ENCODE results near the gene LMTK2.

LMTK2 gene

GRCh38 chr7:98241674-98242241, 135.1 kb downstream of the LMTK2 start:
- no peak overlapping the region for H3K4me3 ChIP-seq (ENCODE audit: insufficient read length, low read depth)

GRCh38 chr7:98242342-98242741, 135.7 kb downstream of the LMTK2 start:
- H3K9me3 ChIP-seq (ENCODE audit: insufficient read depth, low read length): no peaks in the 10 kb centered on the region
- TF ChIP-seq SUZ12 (IDR thresholded peaks at IDR 0.05; ENCODE audit: extremely low read depth, insufficient read depth, insufficient read length) (no peak), ZNF274 (IDR thresholded peaks at IDR 0.05; ENCODE audit: low read depth, low read length) (no peak), YY1 (IDR thresholded peaks at IDR 0.05; ENCODE audit: insufficient read depth, insufficient read length) (no peak)
- H3K27me3 ChIP-seq (ENCODE audit: insufficient read depth, insufficient read length): no peaks in the 10 kb centered on the region

More at GRCh38 chr7:98241674-98242241, 135.1 kb downstream of the LMTK2 start:
- H3K4me1 ChIP-seq (ENCODE audit: insufficient read depth, insufficient read length): peaks cover 2% of the 10 kb centered on the region
- H3K9ac ChIP-seq (ENCODE audit: insufficient read length, low read depth): peak overlapping the region; percentile 3
- no peak for TF ChIP-seq YY1 (IDR thresholded peaks at IDR 0.05; ENCODE audit: insufficient read depth, insufficient read length)
- no peak for TF ChIP-seq SUZ12 (IDR thresholded peaks at IDR 0.05; ENCODE audit: extremely low read depth, insufficient read depth, insufficient read length)
- no peak for TF ChIP-seq ZNF274 (IDR thresholded peaks at IDR 0.05; ENCODE audit: low read depth, low read length)
- no peaks in the 10 kb centered on the region for H3K9me3 ChIP-seq (ENCODE audit: insufficient read depth, low read length)
- H3K27me3 ChIP-seq (ENCODE audit: insufficient read depth, insufficient read length): no peaks in the 10 kb centered on the region
- H3K36me3 ChIP-seq (ENCODE audit: insufficient read depth, insufficient read length, low read length): peaks cover 17% of the 10 kb centered on the region
- DNase-seq (ENCODE audit: low read depth, low spot score): no peak

GRCh38 chr7:98242934-98243333, 136.3 kb downstream of the LMTK2 start:
- no peak overlapping the region for H3K4me3 ChIP-seq (ENCODE audit: insufficient read length, low read depth)
- H3K36me3 ChIP-seq (ENCODE audit: insufficient read depth, insufficient read length, low read length): peaks cover 16% of the 10 kb centered on the region
- TF ChIP-seq SUZ12 (IDR thresholded peaks at IDR 0.05; ENCODE audit: extremely low read depth, insufficient read depth, insufficient read length) (no peak), ZNF274 (IDR thresholded peaks at IDR 0.05; ENCODE audit: low read depth, low read length) (no peak), YY1 (IDR thresholded peaks at IDR 0.05; ENCODE audit: insufficient read depth, insufficient read length) (no peak)
- no peaks in the 10 kb centered on the region for H3K27me3 ChIP-seq (ENCODE audit: insufficient read depth, insufficient read length)
- no peak for DNase-seq (ENCODE audit: low read depth, low spot score)
- H3K4me1 ChIP-seq (ENCODE audit: insufficient read depth, insufficient read length): peaks cover 2% of the 10 kb centered on the region
- no peaks in the 10 kb centered on the region for H3K9me3 ChIP-seq (ENCODE audit: insufficient read depth, low read length)
- no peak overlapping the region for H3K9ac ChIP-seq (ENCODE audit: insufficient read length, low read depth)

More at GRCh38 chr7:98242342-98242741, 135.7 kb downstream of the LMTK2 start:
- Histone ChIP-seq H3K9ac (ENCODE audit: insufficient read length, low read depth) (peak overlapping the region; percentile 3), H3K4me3 (ENCODE audit: insufficient read length, low read depth) (no peak overlapping the region), H3K36me3 (ENCODE audit: insufficient read depth, insufficient read length, low read length) (peaks cover 17% of the 10 kb centered on the region), H3K4me1 (ENCODE audit: insufficient read depth, insufficient read length) (peaks cover 2% of the 10 kb centered on the region)
- DNase-seq (ENCODE audit: low read depth, low spot score): no peak

- DNase-seq (ENCODE audit: low read depth, low spot score): no peak
- Histone ChIP-seq H3K9ac (ENCODE audit: insufficient read length, low read depth) (no peak overlapping the region), H3K9me3 (ENCODE audit: insufficient read depth, low read length) (no peaks in the 10 kb centered on the region), H3K4me1 (ENCODE audit: insufficient read depth, insufficient read length) (peaks cover 2% of the 10 kb centered on the region), H3K27me3 (ENCODE audit: insufficient read depth, insufficient read length) (no peaks in the 10 kb centered on the region), H3K4me3 (ENCODE audit: insufficient read length, low read depth) (no peak overlapping the region), H3K36me3 (ENCODE audit: insufficient read depth, insufficient read length, low read length) (peaks cover 8% of the 10 kb centered on the region)
- TF ChIP-seq ZNF274 (IDR thresholded peaks at IDR 0.05; ENCODE audit: low read depth, low read length) (no peak), SUZ12 (IDR thresholded peaks at IDR 0.05; ENCODE audit: extremely low read depth, insufficient read depth, insufficient read length) (no peak), YY1 (IDR thresholded peaks at IDR 0.05; ENCODE audit: insufficient read depth, insufficient read length) (no peak)
These were observed 138.2 kb downstream of the LMTK2 start for GRCh38 chr7:98244871-98245270.

- TF ChIP-seq ZNF274 (IDR thresholded peaks at IDR 0.05; ENCODE audit: low read depth, low read length) (no peak), SUZ12 (IDR thresholded peaks at IDR 0.05; ENCODE audit: extremely low read depth, insufficient read depth, insufficient read length) (no peak), YY1 (IDR thresholded peaks at IDR 0.05; ENCODE audit: insufficient read depth, insufficient read length) (no peak)
- no peaks in the 10 kb centered on the region for H3K27me3 ChIP-seq (ENCODE audit: insufficient read depth, insufficient read length)
- no peaks in the 10 kb centered on the region for H3K9me3 ChIP-seq (ENCODE audit: insufficient read depth, low read length)
- no peaks in the 10 kb centered on the region for H3K4me1 ChIP-seq (ENCODE audit: insufficient read depth, insufficient read length)
- no peak for DNase-seq (ENCODE audit: low read depth, low spot score)
- no peak overlapping the region for H3K4me3 ChIP-seq (ENCODE audit: insufficient read length, low read depth)
- no peak overlapping the region for H3K9ac ChIP-seq (ENCODE audit: insufficient read length, low read depth)
- peaks cover 4% of the 10 kb centered on the region for H3K36me3 ChIP-seq (ENCODE audit: insufficient read depth, insufficient read length, low read length)
These were observed 141.5 kb downstream of the LMTK2 start for GRCh38 chr7:98248156-98248555.

- TF ChIP-seq SUZ12 (IDR thresholded peaks at IDR 0.05; ENCODE audit: extremely low read depth, insufficient read depth, insufficient read length) (no peak), ZNF274 (IDR thresholded peaks at IDR 0.05; ENCODE audit: low read depth, low read length) (no peak), YY1 (IDR thresholded peaks at IDR 0.05; ENCODE audit: insufficient read depth, insufficient read length) (no peak)
- Histone ChIP-seq H3K36me3 (ENCODE audit: insufficient read depth, insufficient read length, low read length) (peaks cover 3% of the 10 kb centered on the region), H3K9me3 (ENCODE audit: insufficient read depth, low read length) (no peaks in the 10 kb centered on the region), H3K27me3 (ENCODE audit: insufficient read depth, insufficient read length) (no peaks in the 10 kb centered on the region), H3K4me1 (ENCODE audit: insufficient read depth, insufficient read length) (no peaks in the 10 kb centered on the region), H3K9ac (ENCODE audit: insufficient read length, low read depth) (no peak overlapping the region), H3K4me3 (ENCODE audit: insufficient read length, low read depth) (no peak overlapping the region)
- no peak for DNase-seq (ENCODE audit: low read depth, low spot score)
These were observed 142.4 kb downstream of the LMTK2 start for GRCh38 chr7:98249106-98249505.

- DNase-seq (ENCODE audit: low read depth, low spot score): no peak
- peak overlapping the region; percentile 57 for H3K9ac ChIP-seq (ENCODE audit: insufficient read length, low read depth)
- H3K4me1 ChIP-seq (ENCODE audit: insufficient read depth, insufficient read length): no peaks in the 10 kb centered on the region
- H3K27me3 ChIP-seq (ENCODE audit: insufficient read depth, insufficient read length): no peaks in the 10 kb centered on the region
- no peak for TF ChIP-seq YY1 (IDR thresholded peaks at IDR 0.05; ENCODE audit: insufficient read depth, insufficient read length)
- TF ChIP-seq ZNF274 (IDR thresholded peaks at IDR 0.05; ENCODE audit: low read depth, low read length): no peak
- no peak for TF ChIP-seq SUZ12 (IDR thresholded peaks at IDR 0.05; ENCODE audit: extremely low read depth, insufficient read depth, insufficient read length)
- peak overlapping the region; percentile 81 for H3K4me3 ChIP-seq (ENCODE audit: insufficient read length, low read depth)
- no peaks in the 10 kb centered on the region for H3K36me3 ChIP-seq (ENCODE audit: insufficient read depth, insufficient read length, low read length)
- no peaks in the 10 kb centered on the region for H3K9me3 ChIP-seq (ENCODE audit: insufficient read depth, low read length)
These were observed 144.1 kb downstream of the LMTK2 start for GRCh38 chr7:98250789-98251188.
